WTC11 (cell line): Measurements from ENCODE around the gene NHLRC2. TPM values are rescaled to one million over a fixed set of nuclear protein-coding genes. Genes with fewer than 3 reads are reported as not detected.

Experiments
- ATAC-seq: fragments of 200-7000 bp; cut with Tn5 transposase; 2 replicates; pipeline ENCODE4 v1.10.0; 2021; ENCODE audit warnings: mild to moderate bottlenecking, moderate library complexity
- CTCF ChIA-PET: fragments of 300-600 bp; sonication (Branson Sonifier 250); formaldehyde crosslinking; loops from one replicate; lab custom pipeline; 2021; ENCODE audit warnings: antibody characterized with exemption; lab: Charles Lee
- POLR2A ChIA-PET: fragments of 350-600 bp; sonication (Branson Sonifier 250); formaldehyde crosslinking; loops from one replicate; lab custom pipeline; 2021; ENCODE audit warnings: antibody characterized with exemption; lab: Charles Lee
- DNase-seq: peaks from one replicate; pipeline ENCODE4 v3.0.0; 2021; ENCODE audit warnings: low spot score
- H3K27ac Mint-ChIP-seq: 2 replicates; pipeline ENCODE4 v1.8.0; 2021; ENCODE audit warnings: mixed read lengths
- H3K27me3 Mint-ChIP-seq: 2 replicates; pipeline ENCODE4 v1.8.0; 2021; ENCODE audit warnings: low read depth, mild to moderate bottlenecking, moderate library complexity, mixed read lengths
- H3K36me3 Mint-ChIP-seq: 2 replicates; pipeline ENCODE4 v1.8.0; 2021; ENCODE audit warnings: mixed read lengths
- H3K4me1 Mint-ChIP-seq: 2 replicates; pipeline ENCODE4 v1.8.0; 2022; ENCODE audit warnings: mixed read lengths
- H3K4me3 Mint-ChIP-seq: 2 replicates; pipeline ENCODE4 v1.8.0; 2021; ENCODE audit warnings: mild to moderate bottlenecking, moderate library complexity, mixed read lengths
- H3K9me3 Mint-ChIP-seq: 2 replicates; pipeline ENCODE4 v1.8.0; 2021; ENCODE audit warnings: mixed read lengths
- ESRRA ChIP-seq: sonication (generic); formaldehyde crosslinking; IDR thresholded peaks from 2 replicates; pipeline ENCODE4 v1.8.1; 2022; ENCODE audit warnings: mild to moderate bottlenecking, missing genetic modification reagents, borderline replicate concordance
- GTF2I ChIP-seq: fragments of 250-450 bp; sonication (Bioruptor Pico); conservative IDR thresholded peaks from 2 replicates; pipeline ENCODE4 v1.4.0; 2021; ENCODE audit warnings: mild to moderate bottlenecking
- KAT7 ChIP-seq: sonication (generic); formaldehyde crosslinking; IDR thresholded peaks from 2 replicates; pipeline ENCODE4 v1.8.1; 2023; ENCODE audit warnings: missing genetic modification reagents, mild to moderate bottlenecking, borderline replicate concordance
- MXD4 ChIP-seq: fragments of 250-450 bp; sonication (Bioruptor Pico); IDR thresholded peaks from 2 replicates; pipeline ENCODE4 v1.8.0; 2021; ENCODE audit warnings: mild to moderate bottlenecking, moderate library complexity, borderline replicate concordance
- NR1H2 ChIP-seq: sonication (generic); formaldehyde crosslinking; IDR thresholded peaks from 2 replicates; pipeline ENCODE4 v1.9.0; 2021; ENCODE audit warnings: mild to moderate bottlenecking, moderate library complexity, missing genetic modification reagents
- NR2C2 ChIP-seq: sonication (generic); formaldehyde crosslinking; IDR thresholded peaks from 2 replicates; pipeline ENCODE4 v1.8.0; 2022; ENCODE audit warnings: mild to moderate bottlenecking, missing genetic modification reagents
- NR3C1 ChIP-seq: sonication (generic); formaldehyde crosslinking; conservative IDR thresholded peaks from 2 replicates; pipeline ENCODE4 v1.8.1; 2023; ENCODE audit warnings: low read depth, mild to moderate bottlenecking, missing genetic modification reagents
- RELA ChIP-seq: sonication (generic); formaldehyde crosslinking; IDR thresholded peaks from 2 replicates; pipeline ENCODE4 v1.8.1; 2022; ENCODE audit warnings: missing genetic modification reagents, mild to moderate bottlenecking, borderline replicate concordance
- SMAD4 ChIP-seq: sonication (generic); formaldehyde crosslinking; IDR thresholded peaks from 2 replicates; pipeline ENCODE4 v1.8.0; 2022; ENCODE audit warnings: mild to moderate bottlenecking, missing genetic modification reagents
- SOX15 ChIP-seq: fragments of 250-450 bp; sonication (Bioruptor Pico); IDR thresholded peaks from 2 replicates; pipeline ENCODE4 v1.9.0; 2021; ENCODE audit warnings: mild to moderate bottlenecking
- SP1 ChIP-seq: sonication (generic); formaldehyde crosslinking; conservative IDR thresholded peaks from 2 replicates; pipeline ENCODE4 v1.8.1; 2022; ENCODE audit warnings: missing genetic modification reagents
- ZBTB21 ChIP-seq: sonication (generic); formaldehyde crosslinking; IDR thresholded peaks from 2 replicates; pipeline ENCODE4 v1.8.1; 2023; ENCODE audit warnings: mild to moderate bottlenecking, missing genetic modification reagents, borderline replicate concordance
- ZNF219 ChIP-seq: sonication (generic); formaldehyde crosslinking; IDR thresholded peaks from 2 replicates; pipeline ENCODE4 v1.8.0; 2023; ENCODE audit warnings: missing genetic modification reagents, mild to moderate bottlenecking, borderline replicate concordance
- total RNA-seq: library from RNA; stranded (reverse); gene quantifications from 3 replicates; pipeline ENCODE4 v1.2.3, GENCODE V29; 2021
- TF ChIP-seq, protein P1 (sequence below): sonication (generic); formaldehyde crosslinking; IDR thresholded peaks from 2 replicates; pipeline ENCODE4 v1.8.1; 2022; ENCODE audit warnings: low read depth, missing genetic modification reagents, borderline replicate concordance
- TF ChIP-seq, protein P2 (sequence below): sonication (generic); formaldehyde crosslinking; IDR thresholded peaks from 2 replicates; pipeline ENCODE4 v1.8.0; 2022; ENCODE audit warnings: mild to moderate bottlenecking, missing genetic modification reagents
- TF ChIP-seq, protein P3 (sequence below): sonication (generic); formaldehyde crosslinking; conservative IDR thresholded peaks from 2 replicates; pipeline ENCODE4 v1.8.1; 2023; ENCODE audit warnings: mild to moderate bottlenecking, low read depth, missing genetic modification reagents, moderate library complexity
- TF ChIP-seq, protein P4 (sequence below): sonication (generic); formaldehyde crosslinking; IDR thresholded peaks from 2 replicates; pipeline ENCODE4 v1.8.1; 2022; ENCODE audit warnings: missing genetic modification reagents, borderline replicate concordance
- TF ChIP-seq, protein P5 (sequence below): sonication (generic); formaldehyde crosslinking; IDR thresholded peaks from 2 replicates; pipeline ENCODE4 v1.8.0; 2023; ENCODE audit warnings: mild to moderate bottlenecking, missing genetic modification reagents
- TF ChIP-seq, protein P6 (sequence below): fragments of 250-450 bp; sonication (Bioruptor Pico); IDR thresholded peaks from 2 replicates; pipeline ENCODE4 v1.8.0; 2021; ENCODE audit warnings: mild to moderate bottlenecking
- TF ChIP-seq, protein P7 (sequence below): sonication (generic); formaldehyde crosslinking; IDR thresholded peaks from 2 replicates; pipeline ENCODE4 v1.8.1; 2023; ENCODE audit warnings: mild to moderate bottlenecking, missing genetic modification reagents, moderate library complexity

NHLRC2 gene
- total RNA-seq, 1 experiment from 2014 or later: 37.9 TPM

DNA sequence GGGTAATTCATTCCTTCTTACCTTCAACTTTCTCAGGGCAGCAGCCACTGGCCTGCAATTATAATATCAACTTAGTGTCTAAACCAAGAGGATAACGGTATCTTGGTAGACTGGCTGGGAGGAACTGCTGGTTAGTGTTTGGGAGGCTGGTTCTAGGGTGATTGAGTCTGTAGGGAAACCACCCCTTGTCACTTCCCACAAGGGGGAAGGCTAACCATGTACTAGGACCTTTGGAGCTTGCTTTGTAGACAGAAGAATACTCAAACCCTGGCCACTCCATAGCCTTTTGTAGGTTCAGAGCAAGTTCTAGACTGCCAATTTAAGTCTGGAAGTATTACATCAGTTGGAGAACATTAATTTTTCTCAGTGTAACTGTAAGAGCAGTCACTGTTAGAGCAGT, 51.3 kb downstream of the NHLRC2 start:
- POLR2A ChIA-PET: no interaction called here
- no peaks in the 10 kb centered on the region for H3K9me3 Mint-ChIP-seq
- DNase-seq: no peak
- no peak overlapping the region for H3K4me3 Mint-ChIP-seq
- H3K27me3 Mint-ChIP-seq: no peaks in the 10 kb centered on the region
- ATAC-seq: no peak
- CTCF ChIA-PET: no interaction called here
- no peaks in the 10 kb centered on the region for H3K4me1 Mint-ChIP-seq
- peaks cover 46% of the 10 kb centered on the region for H3K36me3 Mint-ChIP-seq
- H3K27ac Mint-ChIP-seq: no peak overlapping the region
- no peak for TF ChIP-seq ZNF219 (CRISPR knock-in tag)
- TF ChIP-seq KAT7 (CRISPR knock-in tag): no peak
- no peak for TF ChIP-seq NR1H2 (CRISPR knock-in tag)
- no peak for TF ChIP-seq MXD4
- TF ChIP-seq ZBTB21 (CRISPR knock-in tag): no peak
- TF ChIP-seq, protein P1, sequence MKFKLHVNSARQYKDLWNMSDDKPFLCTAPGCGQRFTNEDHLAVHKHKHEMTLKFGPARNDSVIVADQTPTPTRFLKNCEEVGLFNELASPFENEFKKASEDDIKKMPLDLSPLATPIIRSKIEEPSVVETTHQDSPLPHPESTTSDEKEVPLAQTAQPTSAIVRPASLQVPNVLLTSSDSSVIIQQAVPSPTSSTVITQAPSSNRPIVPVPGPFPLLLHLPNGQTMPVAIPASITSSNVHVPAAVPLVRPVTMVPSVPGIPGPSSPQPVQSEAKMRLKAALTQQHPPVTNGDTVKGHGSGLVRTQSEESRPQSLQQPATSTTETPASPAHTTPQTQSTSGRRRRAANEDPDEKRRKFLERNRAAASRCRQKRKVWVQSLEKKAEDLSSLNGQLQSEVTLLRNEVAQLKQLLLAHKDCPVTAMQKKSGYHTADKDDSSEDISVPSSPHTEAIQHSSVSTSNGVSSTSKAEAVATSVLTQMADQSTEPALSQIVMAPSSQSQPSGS (CRISPR knock-in tag): no peak
- TF ChIP-seq, protein P2, sequence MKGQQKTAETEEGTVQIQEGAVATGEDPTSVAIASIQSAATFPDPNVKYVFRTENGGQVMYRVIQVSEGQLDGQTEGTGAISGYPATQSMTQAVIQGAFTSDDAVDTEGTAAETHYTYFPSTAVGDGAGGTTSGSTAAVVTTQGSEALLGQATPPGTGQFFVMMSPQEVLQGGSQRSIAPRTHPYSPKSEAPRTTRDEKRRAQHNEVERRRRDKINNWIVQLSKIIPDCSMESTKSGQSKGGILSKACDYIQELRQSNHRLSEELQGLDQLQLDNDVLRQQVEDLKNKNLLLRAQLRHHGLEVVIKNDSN (CRISPR knock-in tag): no peak
- TF ChIP-seq ESRRA (CRISPR knock-in tag): no peak
- TF ChIP-seq, protein P3, sequence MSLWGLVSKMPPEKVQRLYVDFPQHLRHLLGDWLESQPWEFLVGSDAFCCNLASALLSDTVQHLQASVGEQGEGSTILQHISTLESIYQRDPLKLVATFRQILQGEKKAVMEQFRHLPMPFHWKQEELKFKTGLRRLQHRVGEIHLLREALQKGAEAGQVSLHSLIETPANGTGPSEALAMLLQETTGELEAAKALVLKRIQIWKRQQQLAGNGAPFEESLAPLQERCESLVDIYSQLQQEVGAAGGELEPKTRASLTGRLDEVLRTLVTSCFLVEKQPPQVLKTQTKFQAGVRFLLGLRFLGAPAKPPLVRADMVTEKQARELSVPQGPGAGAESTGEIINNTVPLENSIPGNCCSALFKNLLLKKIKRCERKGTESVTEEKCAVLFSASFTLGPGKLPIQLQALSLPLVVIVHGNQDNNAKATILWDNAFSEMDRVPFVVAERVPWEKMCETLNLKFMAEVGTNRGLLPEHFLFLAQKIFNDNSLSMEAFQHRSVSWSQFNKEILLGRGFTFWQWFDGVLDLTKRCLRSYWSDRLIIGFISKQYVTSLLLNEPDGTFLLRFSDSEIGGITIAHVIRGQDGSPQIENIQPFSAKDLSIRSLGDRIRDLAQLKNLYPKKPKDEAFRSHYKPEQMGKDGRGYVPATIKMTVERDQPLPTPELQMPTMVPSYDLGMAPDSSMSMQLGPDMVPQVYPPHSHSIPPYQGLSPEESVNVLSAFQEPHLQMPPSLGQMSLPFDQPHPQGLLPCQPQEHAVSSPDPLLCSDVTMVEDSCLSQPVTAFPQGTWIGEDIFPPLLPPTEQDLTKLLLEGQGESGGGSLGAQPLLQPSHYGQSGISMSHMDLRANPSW (CRISPR knock-in tag): no peak
- TF ChIP-seq, all 79 proteins: peak for 0

DNA sequence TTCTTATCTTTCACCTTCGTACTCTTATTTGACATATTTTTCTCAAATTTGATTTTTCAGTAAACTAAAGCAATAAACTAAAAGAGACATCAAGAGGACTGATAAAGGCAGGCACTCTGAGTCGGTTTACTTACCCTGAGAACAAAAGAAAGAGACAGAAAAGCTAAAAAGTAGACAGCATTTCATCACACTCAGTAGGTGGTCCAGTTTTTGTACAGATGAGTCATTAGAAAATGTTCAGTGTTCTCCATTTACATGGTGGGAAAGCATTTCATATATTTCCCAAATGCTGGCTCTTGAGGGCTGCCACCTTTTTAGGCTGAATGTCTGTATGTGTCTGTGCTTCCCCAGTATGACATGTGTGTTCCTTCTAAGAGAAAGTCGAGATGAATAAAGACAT, 52.7 kb downstream of the NHLRC2 start:
- CTCF ChIA-PET: interaction anchor here (0.9 kb wide), 1 partner anchor 16 kb away, joined by 3 read pairs; no protein-coding TSS in a partner anchor
- POLR2A ChIA-PET: no interaction called here
- Mint-ChIP-seq H3K36me3 (peaks cover 39% of the 10 kb centered on the region), H3K4me3 (no peak overlapping the region), H3K27me3 (no peaks in the 10 kb centered on the region), H3K9me3 (no peaks in the 10 kb centered on the region), H3K27ac (no peak overlapping the region), H3K4me1 (no peaks in the 10 kb centered on the region)
- DNase-seq: no peak
- no peak for ATAC-seq
- TF ChIP-seq NR3C1 (CRISPR knock-in tag) (no peak), GTF2I (CRISPR knock-in tag) (no peak), SOX15 (CRISPR knock-in tag) (no peak), SP1 (no peak), RELA (no peak), SMAD4 (no peak), MXD4 (no peak), NR2C2 (CRISPR knock-in tag) (no peak)
- TF ChIP-seq, protein P4, sequence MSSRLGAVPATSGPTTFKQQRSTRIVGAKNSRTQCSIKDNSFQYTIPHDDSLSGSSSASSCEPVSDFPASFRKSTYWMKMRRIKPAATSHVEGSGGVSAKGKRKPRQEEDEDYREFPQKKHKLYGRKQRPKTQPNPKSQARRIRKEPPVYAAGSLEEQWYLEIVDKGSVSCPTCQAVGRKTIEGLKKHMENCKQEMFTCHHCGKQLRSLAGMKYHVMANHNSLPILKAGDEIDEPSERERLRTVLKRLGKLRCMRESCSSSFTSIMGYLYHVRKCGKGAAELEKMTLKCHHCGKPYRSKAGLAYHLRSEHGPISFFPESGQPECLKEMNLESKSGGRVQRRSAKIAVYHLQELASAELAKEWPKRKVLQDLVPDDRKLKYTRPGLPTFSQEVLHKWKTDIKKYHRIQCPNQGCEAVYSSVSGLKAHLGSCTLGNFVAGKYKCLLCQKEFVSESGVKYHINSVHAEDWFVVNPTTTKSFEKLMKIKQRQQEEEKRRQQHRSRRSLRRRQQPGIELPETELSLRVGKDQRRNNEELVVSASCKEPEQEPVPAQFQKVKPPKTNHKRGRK: no peak
- TF ChIP-seq, protein P5, sequence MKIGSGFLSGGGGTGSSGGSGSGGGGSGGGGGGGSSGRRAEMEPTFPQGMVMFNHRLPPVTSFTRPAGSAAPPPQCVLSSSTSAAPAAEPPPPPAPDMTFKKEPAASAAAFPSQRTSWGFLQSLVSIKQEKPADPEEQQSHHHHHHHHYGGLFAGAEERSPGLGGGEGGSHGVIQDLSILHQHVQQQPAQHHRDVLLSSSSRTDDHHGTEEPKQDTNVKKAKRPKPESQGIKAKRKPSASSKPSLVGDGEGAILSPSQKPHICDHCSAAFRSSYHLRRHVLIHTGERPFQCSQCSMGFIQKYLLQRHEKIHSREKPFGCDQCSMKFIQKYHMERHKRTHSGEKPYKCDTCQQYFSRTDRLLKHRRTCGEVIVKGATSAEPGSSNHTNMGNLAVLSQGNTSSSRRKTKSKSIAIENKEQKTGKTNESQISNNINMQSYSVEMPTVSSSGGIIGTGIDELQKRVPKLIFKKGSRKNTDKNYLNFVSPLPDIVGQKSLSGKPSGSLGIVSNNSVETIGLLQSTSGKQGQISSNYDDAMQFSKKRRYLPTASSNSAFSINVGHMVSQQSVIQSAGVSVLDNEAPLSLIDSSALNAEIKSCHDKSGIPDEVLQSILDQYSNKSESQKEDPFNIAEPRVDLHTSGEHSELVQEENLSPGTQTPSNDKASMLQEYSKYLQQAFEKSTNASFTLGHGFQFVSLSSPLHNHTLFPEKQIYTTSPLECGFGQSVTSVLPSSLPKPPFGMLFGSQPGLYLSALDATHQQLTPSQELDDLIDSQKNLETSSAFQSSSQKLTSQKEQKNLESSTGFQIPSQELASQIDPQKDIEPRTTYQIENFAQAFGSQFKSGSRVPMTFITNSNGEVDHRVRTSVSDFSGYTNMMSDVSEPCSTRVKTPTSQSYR (CRISPR knock-in tag): no peak
- TF ChIP-seq, protein P6, sequence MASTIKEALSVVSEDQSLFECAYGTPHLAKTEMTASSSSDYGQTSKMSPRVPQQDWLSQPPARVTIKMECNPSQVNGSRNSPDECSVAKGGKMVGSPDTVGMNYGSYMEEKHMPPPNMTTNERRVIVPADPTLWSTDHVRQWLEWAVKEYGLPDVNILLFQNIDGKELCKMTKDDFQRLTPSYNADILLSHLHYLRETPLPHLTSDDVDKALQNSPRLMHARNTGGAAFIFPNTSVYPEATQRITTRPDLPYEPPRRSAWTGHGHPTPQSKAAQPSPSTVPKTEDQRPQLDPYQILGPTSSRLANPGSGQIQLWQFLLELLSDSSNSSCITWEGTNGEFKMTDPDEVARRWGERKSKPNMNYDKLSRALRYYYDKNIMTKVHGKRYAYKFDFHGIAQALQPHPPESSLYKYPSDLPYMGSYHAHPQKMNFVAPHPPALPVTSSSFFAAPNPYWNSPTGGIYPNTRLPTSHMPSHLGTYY (CRISPR knock-in tag): no peak
- TF ChIP-seq, protein P7, sequence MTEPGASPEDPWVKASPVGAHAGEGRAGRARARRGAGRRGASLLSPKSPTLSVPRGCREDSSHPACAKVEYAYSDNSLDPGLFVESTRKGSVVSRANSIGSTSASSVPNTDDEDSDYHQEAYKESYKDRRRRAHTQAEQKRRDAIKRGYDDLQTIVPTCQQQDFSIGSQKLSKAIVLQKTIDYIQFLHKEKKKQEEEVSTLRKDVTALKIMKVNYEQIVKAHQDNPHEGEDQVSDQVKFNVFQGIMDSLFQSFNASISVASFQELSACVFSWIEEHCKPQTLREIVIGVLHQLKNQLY (CRISPR knock-in tag): no peak
